ENCODE measurements around the gene PAK1. TPM values are rescaled to one million over a fixed set of nuclear protein-coding genes. Genes with fewer than 3 reads are reported as not detected.

The PAK1 gene
- total and polyA plus RNA-seq, 9 of the 15 experiments (the other 6 are each of a cell fraction or from before 2014, with no cell fraction given), result 0.52 to 11.7 (median 1.9) TPM

DNA sequence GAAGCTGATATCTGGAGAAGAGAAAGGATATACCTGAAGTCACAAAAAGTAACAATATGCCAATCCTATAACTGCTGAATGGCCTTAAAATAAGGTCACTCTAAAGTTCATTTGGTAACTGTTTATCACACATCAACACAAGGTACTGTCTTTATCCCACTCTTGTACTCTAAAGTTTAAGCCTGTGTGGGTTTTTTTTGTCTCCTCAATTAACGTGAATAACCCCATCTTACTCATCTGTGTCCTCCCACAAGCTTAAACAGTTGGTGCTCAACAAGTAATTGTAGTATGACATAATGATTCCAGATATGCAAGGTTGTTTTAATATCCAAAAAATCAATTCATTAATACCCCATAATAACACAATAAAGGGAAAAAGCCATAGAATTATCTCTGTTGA lies 42.1 kb downstream of the PAK1 start:
- ATAC-seq, result no peak
- H3K9me1 ChIP-seq (ENCODE audit: control insufficient read depth, insufficient read depth, low read length), result no peaks in the 10 kb centered on the region
- ChIA-PET CTCF (ENCODE audit: low intra/inter-chr PET ratio) (no interaction called here), POLR2A (no interaction called here)
- in situ Hi-C loops (cut with MboI), result no loop called here
- DNase-seq (ENCODE audit: extremely low read depth in 1 of 4, low spot score in 3 of 4), result no peak
- 0% methylated on average over 1 of the region's 1 CpG for WGBS (ENCODE audit: insufficient coverage, low coverage, missing lambda C conversion rate)
- H2AFZ ChIP-seq (ENCODE audit: low read depth, low read length), result no peak overlapping the region
- TF ChIP-seq, protein P1, sequence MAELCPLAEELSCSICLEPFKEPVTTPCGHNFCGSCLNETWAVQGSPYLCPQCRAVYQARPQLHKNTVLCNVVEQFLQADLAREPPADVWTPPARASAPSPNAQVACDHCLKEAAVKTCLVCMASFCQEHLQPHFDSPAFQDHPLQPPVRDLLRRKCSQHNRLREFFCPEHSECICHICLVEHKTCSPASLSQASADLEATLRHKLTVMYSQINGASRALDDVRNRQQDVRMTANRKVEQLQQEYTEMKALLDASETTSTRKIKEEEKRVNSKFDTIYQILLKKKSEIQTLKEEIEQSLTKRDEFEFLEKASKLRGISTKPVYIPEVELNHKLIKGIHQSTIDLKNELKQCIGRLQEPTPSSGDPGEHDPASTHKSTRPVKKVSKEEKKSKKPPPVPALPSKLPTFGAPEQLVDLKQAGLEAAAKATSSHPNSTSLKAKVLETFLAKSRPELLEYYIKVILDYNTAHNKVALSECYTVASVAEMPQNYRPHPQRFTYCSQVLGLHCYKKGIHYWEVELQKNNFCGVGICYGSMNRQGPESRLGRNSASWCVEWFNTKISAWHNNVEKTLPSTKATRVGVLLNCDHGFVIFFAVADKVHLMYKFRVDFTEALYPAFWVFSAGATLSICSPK (IDR thresholded peaks at IDR 0.05; ENCODE audit: borderline replicate concordance), result no peak
- TF ChIP-seq ZNF431 (CRISPR knock-in tag; IDR thresholded peaks at IDR 0.05), result no peak
- no peaks in the 10 kb centered on the region; a peak in 2 of 5 replicates for H3K27me3 ChIP-seq (ENCODE audit: control insufficient read depth in 2 of 2, insufficient read depth in 2 of 2, low read length in 2 of 2)
- H3K79me2 ChIP-seq (ENCODE audit: control insufficient read depth, insufficient read depth, low read length), result no peaks in the 10 kb centered on the region
- no peak for FAIRE-seq
- no peaks in the 10 kb centered on the region for H3K9me3 ChIP-seq (replicated peaks; ENCODE audit: control insufficient read depth, insufficient read depth, low read depth, low read length)
- no TSS peak for BruUV-seq (replicated peaks)
- no peaks in the 10 kb centered on the region for H3K36me3 ChIP-seq (ENCODE audit: control insufficient read depth, insufficient read depth, low read length)
- intact Hi-C loops (cut with micrococcal nuclease), result no loop called here
- H3K27ac ChIP-seq (ENCODE audit: extremely low read depth, low read depth, low read length), result no peak overlapping the region
- H3K4me3 ChIP-seq, result no peak overlapping the region
- no peaks in the 10 kb centered on the region; a peak in 1 of 5 replicates for H3K4me1 ChIP-seq (replicated peaks in 1 of 2; ENCODE audit: control insufficient read depth in 2 of 2, insufficient read depth in 2 of 2, low read length in 2 of 2)
- no peak overlapping the region for H3K4me2 ChIP-seq (ENCODE audit: insufficient read depth, low read length)
- H3K9ac ChIP-seq (ENCODE audit: insufficient read depth in 1 of 2, low read depth in 2 of 2, low read length in 2 of 2), result no peak overlapping the region
- no peaks in the 10 kb centered on the region for H4K20me1 ChIP-seq (replicated peaks; ENCODE audit: control insufficient read depth, insufficient read depth, low read length)

DNA sequence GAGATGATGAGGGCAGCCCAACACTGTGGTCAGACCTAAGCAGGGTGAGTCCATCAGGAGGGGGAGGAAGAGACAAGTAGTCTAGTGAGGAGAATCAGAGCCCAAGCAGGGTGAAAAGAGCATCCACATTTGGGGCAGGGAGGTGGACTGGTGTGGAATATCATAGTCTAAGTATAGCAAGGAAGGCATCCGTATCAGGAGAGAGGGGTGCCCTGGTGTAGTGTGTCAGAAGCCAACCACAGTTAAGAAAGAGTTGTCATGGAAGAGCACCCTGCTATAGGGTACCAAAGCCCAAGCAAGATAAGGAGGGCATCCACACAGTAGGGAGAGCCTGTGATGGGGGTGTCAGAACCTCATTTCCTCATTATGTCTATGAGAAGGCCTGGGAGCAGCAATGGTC lies 45.3 kb downstream of the PAK1 start:
- Histone ChIP-seq H3K9ac (ENCODE audit: insufficient read depth in 1 of 2, low read depth in 2 of 2, low read length in 2 of 2) (no peak overlapping the region), H3K9me1 (ENCODE audit: control insufficient read depth, insufficient read depth, low read length) (no peaks in the 10 kb centered on the region), H4K20me1 (replicated peaks; ENCODE audit: control insufficient read depth, insufficient read depth, low read length) (no peaks in the 10 kb centered on the region), H3K4me2 (ENCODE audit: insufficient read depth, low read length) (no peak overlapping the region), H3K36me3 (ENCODE audit: control insufficient read depth, insufficient read depth, low read length) (no peaks in the 10 kb centered on the region), H2AFZ (ENCODE audit: low read depth, low read length) (no peak overlapping the region), H3K4me3 (no peak overlapping the region), H3K9me3 (replicated peaks; ENCODE audit: control insufficient read depth, insufficient read depth, low read depth, low read length) (no peaks in the 10 kb centered on the region), H3K4me1 (replicated peaks in 1 of 2; ENCODE audit: control insufficient read depth in 2 of 2, insufficient read depth in 2 of 2, low read length in 2 of 2) (peaks cover 0 to 2% of the 10 kb centered on the region in 2 experiments; a peak in 2 of 5 replicates), H3K27ac (ENCODE audit: extremely low read depth, low read depth, low read length) (no peak overlapping the region), H3K27me3 (ENCODE audit: control insufficient read depth in 2 of 2, insufficient read depth in 2 of 2, low read length in 2 of 2) (no peaks in the 10 kb centered on the region; a peak in 1 of 5 replicates), H3K79me2 (ENCODE audit: control insufficient read depth, insufficient read depth, low read length) (no peaks in the 10 kb centered on the region)
- in situ Hi-C loops (cut with MboI) (no loop called here), intact Hi-C loops (cut with micrococcal nuclease) (no loop called here)
- ChIA-PET CTCF (ENCODE audit: low intra/inter-chr PET ratio) (no interaction called here), POLR2A (no interaction called here)
- 0% methylated on average over 1 of the region's 1 CpG for WGBS (ENCODE audit: insufficient coverage, low coverage, missing lambda C conversion rate)
- BruUV-seq (replicated peaks), result no TSS peak
- no peak for FAIRE-seq
- no peak for DNase-seq (ENCODE audit: extremely low read depth in 1 of 4, low spot score in 3 of 4)
- ATAC-seq, result no peak
- no peak for TF ChIP-seq CREB1 (IDR thresholded peaks at IDR 0.05)
- no peak for TF ChIP-seq CREB1 (CRISPR knock-in tag; IDR thresholded peaks at IDR 0.05)
- no peak for TF ChIP-seq PTBP1 (IDR thresholded peaks at IDR 0.05; ENCODE audit: low read depth, low read length)
- no peak for TF ChIP-seq E2F3 (CRISPR knock-in tag; IDR thresholded peaks at IDR 0.05)
- no peak for TF ChIP-seq KLF10 (CRISPR knock-in tag; IDR thresholded peaks at IDR 0.05)
- no peak for TF ChIP-seq FOXM1 (IDR thresholded peaks at IDR 0.05; ENCODE audit: low read depth)
- no peak for TF ChIP-seq FOXM1 (CRISPR knock-in tag; IDR thresholded peaks at IDR 0.05; ENCODE audit: low read depth)
- TF ChIP-seq, protein P2, sequence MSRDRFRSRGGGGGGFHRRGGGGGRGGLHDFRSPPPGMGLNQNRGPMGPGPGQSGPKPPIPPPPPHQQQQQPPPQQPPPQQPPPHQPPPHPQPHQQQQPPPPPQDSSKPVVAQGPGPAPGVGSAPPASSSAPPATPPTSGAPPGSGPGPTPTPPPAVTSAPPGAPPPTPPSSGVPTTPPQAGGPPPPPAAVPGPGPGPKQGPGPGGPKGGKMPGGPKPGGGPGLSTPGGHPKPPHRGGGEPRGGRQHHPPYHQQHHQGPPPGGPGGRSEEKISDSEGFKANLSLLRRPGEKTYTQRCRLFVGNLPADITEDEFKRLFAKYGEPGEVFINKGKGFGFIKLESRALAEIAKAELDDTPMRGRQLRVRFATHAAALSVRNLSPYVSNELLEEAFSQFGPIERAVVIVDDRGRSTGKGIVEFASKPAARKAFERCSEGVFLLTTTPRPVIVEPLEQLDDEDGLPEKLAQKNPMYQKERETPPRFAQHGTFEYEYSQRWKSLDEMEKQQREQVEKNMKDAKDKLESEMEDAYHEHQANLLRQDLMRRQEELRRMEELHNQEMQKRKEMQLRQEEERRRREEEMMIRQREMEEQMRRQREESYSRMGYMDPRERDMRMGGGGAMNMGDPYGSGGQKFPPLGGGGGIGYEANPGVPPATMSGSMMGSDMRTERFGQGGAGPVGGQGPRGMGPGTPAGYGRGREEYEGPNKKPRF (IDR thresholded peaks at IDR 0.05; ENCODE audit: low read depth, low read length), result no peak
- TF ChIP-seq ZFP30 (CRISPR knock-in tag; IDR thresholded peaks at IDR 0.05; ENCODE audit: borderline replicate concordance), result no peak
- no peak for TF ChIP-seq WHSC1 (IDR thresholded peaks at IDR 0.05; ENCODE audit: low read length)
